T-helper 2 cell treated with Interferon-gamma antibody and Interleukin-4, amounts not matched to agents 5 μg/mL and 100 μg/mL, for 36 hours (primary cell): ENCODE data around the gene C1orf141.
"Not testable (repeated sequence)": the region's sequence is repeated elsewhere in the genome, so short reads cannot be mapped to it uniquely, and the experiment has no call there.

ENCODE experiments used
- DNase-seq: peaks from one replicate; pipeline ENCODE4 v3.0.0; 2021; ENCODE audit warnings: low spot score
- H3K27ac Mint-ChIP-seq: one replicate; pipeline ENCODE4 v1.8.0; 2021; ENCODE audit warnings: mild to moderate bottlenecking, mixed read lengths
- H3K27me3 Mint-ChIP-seq: one replicate; pipeline ENCODE4 v1.8.0; 2021; ENCODE audit warnings: low read depth, mixed read lengths
- H3K36me3 Mint-ChIP-seq: one replicate; pipeline ENCODE4 v1.8.0; 2021; ENCODE audit warnings: low read depth, mixed read lengths
- H3K4me1 Mint-ChIP-seq: one replicate; pipeline ENCODE4 v1.8.0; 2021; ENCODE audit warnings: low read depth, mixed read lengths
- H3K4me3 Mint-ChIP-seq: one replicate; pipeline ENCODE4 v1.8.0; 2022; ENCODE audit warnings: mild to moderate bottlenecking, moderate library complexity, mixed read lengths
- H3K9me3 Mint-ChIP-seq: one replicate; pipeline ENCODE4 v1.8.0; 2021; ENCODE audit warnings: mixed read lengths

Gene C1orf141

DNA sequence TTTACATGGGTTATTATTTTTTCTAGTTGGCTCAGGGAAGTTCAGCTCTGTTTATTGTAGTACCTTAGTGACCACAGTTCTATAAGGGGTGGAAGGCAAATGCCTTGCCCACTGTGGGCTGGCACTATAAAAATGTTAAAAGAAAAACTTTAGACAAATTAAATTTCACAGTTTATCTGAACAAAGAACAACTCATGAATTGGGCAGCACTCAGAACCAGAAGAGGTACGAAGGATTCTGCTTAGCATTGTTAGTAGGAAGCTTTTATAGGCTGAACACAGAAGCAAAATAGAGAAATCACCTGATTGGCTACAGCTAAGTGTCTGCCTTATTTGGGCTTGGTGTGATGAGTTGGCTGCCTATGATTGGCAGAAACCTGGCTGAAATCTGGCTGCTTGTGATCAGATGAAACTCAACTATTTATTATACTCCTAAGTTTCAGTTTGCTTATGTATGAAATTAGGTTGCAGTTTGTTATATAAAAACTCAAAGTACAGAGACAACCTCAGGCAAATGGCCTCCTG lies 45.0 kb downstream of the C1orf141 start:
- no peak overlapping the region for H3K4me3 Mint-ChIP-seq
- H3K27me3 Mint-ChIP-seq = peaks cover 3% of the 10 kb centered on the region
- DNase-seq = no peak
- no peaks in the 10 kb centered on the region for H3K36me3 Mint-ChIP-seq
- no peaks in the 10 kb centered on the region for H3K4me1 Mint-ChIP-seq
- H3K9me3 Mint-ChIP-seq = no peaks in the 10 kb centered on the region
- H3K27ac Mint-ChIP-seq = no peak overlapping the region

DNA sequence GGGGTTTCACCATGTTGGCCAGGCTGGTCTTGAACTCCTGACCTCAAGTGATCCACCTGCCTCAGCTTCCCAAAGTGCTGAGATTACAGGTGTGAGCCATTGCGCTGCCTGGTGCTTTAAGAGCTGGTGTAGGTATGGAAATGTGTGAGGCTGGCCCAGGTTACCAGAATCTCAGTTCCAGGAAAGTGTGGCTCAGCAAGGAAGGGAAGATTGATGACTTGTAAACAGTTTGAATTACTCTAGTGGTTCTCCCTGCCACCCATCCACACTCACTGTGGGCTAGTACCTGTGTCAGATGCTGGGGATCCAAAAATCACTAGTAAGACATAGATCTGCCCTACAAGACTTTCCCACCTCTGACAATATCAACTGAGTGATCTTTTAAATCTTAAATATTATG lies 46.3 kb downstream of the C1orf141 start:
- Mint-ChIP-seq H3K27me3 (peaks cover 2% of the 10 kb centered on the region), H3K36me3 (no peaks in the 10 kb centered on the region), H3K4me3 (no peak overlapping the region), H3K4me1 (no peaks in the 10 kb centered on the region), H3K9me3 (no peaks in the 10 kb centered on the region), H3K27ac (no peak overlapping the region)
- no peak for DNase-seq

DNA sequence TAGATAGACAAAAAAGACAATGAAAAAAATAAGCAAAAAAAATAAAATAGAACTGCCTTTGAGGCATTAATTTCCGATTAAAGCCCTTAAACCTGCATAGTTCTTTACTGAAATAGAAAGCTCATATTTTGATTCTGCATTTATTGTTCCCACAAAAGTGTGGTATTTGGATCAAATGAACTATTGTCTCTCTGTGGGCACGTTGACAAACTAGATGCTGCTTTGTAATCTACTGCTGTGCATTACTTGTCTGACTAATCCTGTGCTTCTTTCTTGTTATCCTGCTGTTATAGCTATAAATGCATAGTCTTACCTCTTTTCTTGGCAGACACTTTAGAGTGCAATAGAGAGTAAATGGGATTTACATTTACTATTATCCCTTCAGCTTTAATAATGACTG lies 49.4 kb downstream of the C1orf141 start:
- no peaks in the 10 kb centered on the region for H3K27me3 Mint-ChIP-seq
- H3K4me1 Mint-ChIP-seq = no peaks in the 10 kb centered on the region
- H3K27ac Mint-ChIP-seq = no peak overlapping the region
- no peaks in the 10 kb centered on the region for H3K9me3 Mint-ChIP-seq
- no peak for DNase-seq
- H3K36me3 Mint-ChIP-seq = no peaks in the 10 kb centered on the region
- no peak overlapping the region for H3K4me3 Mint-ChIP-seq

DNA sequence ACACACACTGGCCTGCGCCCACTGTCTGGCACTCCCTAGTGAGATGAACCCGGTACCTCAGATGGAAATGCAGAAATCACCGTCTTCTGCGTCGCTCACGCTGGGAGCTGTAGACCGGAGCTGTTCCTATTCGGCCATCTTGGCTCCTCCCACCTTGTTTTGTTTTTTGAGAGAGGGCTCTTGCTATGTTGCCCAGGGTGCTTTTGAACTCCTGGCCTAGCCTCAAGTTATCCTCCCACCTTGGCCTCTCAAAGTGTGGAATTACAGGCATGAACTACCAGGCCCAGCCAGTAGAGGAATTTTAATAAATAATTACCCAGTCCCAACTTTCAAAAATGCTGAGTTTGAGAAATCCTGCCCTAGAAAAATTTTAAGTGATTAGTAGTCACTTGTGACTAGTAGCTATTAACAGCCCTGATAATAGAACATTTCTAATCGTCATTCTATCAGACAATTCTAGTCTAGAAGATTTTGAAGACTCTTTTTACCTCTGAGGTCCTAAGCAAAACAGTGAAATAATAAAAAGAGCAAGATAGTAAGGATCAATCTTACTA lies 49.9 kb downstream of the C1orf141 start:
- no peak overlapping the region for H3K27ac Mint-ChIP-seq
- no peak for DNase-seq
- H3K9me3 Mint-ChIP-seq = no peaks in the 10 kb centered on the region
- H3K4me1 Mint-ChIP-seq = no peaks in the 10 kb centered on the region
- H3K27me3 Mint-ChIP-seq = no peaks in the 10 kb centered on the region
- no peak overlapping the region for H3K4me3 Mint-ChIP-seq
- no peaks in the 10 kb centered on the region for H3K36me3 Mint-ChIP-seq

DNA sequence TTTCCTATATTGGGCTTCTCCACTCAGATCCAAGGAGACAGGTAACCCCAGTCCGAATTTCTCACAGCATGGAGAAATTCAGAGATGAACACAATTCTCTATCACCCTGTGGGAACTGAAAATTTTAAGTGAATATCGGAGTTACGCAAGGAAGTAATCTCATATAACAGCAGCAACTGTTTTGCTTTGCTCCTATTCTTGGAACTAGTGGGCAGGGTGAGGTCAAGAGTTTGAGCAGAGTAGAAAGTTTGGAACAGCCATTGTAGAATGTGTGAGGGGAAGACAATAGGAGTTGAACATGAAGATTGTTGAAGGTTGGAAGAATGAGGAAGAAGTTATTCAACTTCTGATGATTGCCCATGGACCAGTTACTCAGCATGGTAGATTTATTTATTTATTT lies 56.5 kb downstream of the C1orf141 start:
- Mint-ChIP-seq H3K4me1 (no peaks in the 10 kb centered on the region), H3K4me3 (no peak overlapping the region), H3K9me3 (no peaks in the 10 kb centered on the region), H3K36me3 (no peaks in the 10 kb centered on the region), H3K27me3 (no peaks in the 10 kb centered on the region), H3K27ac (no peak overlapping the region)
- DNase-seq = no peak

DNA sequence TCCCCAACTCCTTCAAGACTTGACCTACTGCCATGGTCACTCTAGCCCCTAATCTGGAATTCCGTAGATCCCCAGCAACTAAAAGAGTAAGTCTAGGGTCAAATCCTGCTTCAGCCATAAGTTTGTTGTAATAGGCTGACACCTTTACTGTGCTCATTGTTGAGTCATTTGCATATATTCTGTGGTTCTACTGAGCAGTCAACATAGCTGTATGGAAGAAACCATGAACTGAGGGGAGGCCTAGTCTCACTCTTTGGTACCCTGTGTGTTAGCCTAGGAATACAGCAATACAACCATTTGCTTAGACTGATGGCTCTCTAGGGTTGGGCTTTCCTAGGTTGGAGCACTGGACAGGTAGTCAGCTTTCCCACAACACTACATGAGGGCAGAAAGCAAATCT lies 57.2 kb downstream of the C1orf141 start:
- Mint-ChIP-seq H3K9me3 (peaks cover 4% of the 10 kb centered on the region), H3K27ac (no peak overlapping the region), H3K4me3 (no peak overlapping the region), H3K27me3 (no peaks in the 10 kb centered on the region), H3K4me1 (no peaks in the 10 kb centered on the region), H3K36me3 (no peaks in the 10 kb centered on the region)
- DNase-seq = no peak

DNA sequence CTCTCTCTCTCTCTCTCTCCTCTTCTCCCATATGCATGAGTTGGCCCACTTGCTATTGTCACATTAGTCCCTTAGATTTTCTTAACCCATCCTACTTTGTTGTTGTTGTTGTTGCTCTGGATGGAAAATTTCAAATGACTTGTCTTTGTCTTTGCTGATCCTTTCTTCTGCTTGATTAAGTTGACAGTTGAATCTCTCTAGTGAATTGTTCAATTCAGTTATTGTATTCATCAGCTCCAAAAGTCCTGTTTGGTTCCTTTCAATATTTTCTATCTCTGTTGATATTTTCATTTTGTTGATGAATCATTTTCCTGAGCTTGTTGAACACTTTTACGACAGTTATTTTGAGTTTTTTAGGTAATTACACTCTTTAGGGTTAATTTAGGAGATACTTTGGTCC lies 62.0 kb downstream of the C1orf141 start:
- Mint-ChIP-seq H3K4me3 (no peak overlapping the region), H3K27me3 (no peaks in the 10 kb centered on the region), H3K9me3 (peaks cover 25% of the 10 kb centered on the region), H3K27ac (no peak overlapping the region), H3K4me1 (no peaks in the 10 kb centered on the region), H3K36me3 (peaks cover 2% of the 10 kb centered on the region)
- DNase-seq = no peak

DNA sequence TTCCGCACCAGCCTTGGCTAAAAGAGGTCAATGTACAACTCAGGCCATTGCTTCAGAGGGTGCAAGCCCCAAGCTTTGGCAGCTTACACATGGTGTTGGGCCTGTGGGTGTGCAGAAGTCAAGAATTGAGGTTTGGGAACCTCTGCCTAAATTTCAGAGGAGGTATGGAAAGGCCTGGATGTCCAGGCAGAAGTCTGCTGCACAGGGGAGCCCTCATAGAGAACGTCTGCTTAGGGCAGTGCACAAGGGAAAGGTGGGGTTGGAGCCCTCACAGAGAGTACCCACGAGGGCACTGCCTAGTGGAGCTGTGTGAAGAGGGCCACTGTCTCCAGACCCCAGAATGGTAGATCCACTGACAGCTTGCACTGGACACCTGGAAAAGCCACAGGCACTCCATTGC lies 67.1 kb downstream of the C1orf141 start:
- not testable (repeated sequence) for H3K36me3 Mint-ChIP-seq, H3K4me1 Mint-ChIP-seq, H3K27me3 Mint-ChIP-seq, DNase-seq, H3K4me3 Mint-ChIP-seq, H3K27ac Mint-ChIP-seq
- H3K9me3 Mint-ChIP-seq = peaks cover 31% of the 10 kb centered on the region

DNA sequence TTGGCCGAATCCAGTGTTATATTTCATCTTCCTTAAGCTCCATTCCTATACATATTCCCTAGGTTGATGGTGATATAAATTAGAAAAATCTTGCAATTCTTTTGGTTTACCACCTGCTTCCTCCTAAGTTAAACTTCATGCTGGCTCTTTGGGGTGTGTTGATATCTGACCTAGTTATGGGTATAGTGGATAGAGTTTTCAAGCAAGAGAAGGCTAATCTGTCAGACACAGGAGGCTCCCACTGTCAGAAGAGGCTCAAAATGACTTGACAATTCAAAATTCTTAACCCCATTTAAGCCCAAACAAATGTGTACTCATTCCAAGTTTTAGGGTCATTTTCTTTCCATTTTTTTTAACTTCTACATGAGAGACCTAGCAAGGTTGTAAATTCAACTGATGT lies 72.4 kb downstream of the C1orf141 start:
- Mint-ChIP-seq H3K27me3 (peaks cover 15% of the 10 kb centered on the region), H3K4me3 (no peak overlapping the region), H3K9me3 (peaks cover 5% of the 10 kb centered on the region), H3K27ac (no peak overlapping the region), H3K36me3 (no peaks in the 10 kb centered on the region), H3K4me1 (no peaks in the 10 kb centered on the region)
- DNase-seq = no peak

DNA sequence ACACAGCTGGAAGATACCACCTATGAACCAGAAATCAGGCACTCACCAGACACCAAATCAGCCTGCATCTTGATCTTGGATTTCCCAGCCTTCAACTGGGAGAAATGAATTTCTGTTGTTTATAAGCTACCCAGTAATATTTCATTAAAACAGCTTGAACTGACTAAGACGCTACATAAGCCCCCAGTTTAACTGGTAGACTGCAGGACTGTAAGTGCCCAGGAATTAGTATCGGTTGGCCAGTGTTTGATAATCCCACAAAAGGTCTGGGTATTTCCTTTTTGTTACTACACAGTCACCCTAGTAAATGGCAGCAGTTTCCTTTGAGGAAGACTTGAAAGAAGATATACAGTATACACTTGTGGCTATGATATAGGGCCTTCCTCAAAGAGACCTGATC lies 73.5 kb downstream of the C1orf141 start:
- Mint-ChIP-seq H3K4me1 (no peaks in the 10 kb centered on the region), H3K36me3 (no peaks in the 10 kb centered on the region), H3K27me3 (peaks cover 15% of the 10 kb centered on the region), H3K9me3 (no peaks in the 10 kb centered on the region), H3K4me3 (no peak overlapping the region), H3K27ac (no peak overlapping the region)
- no peak for DNase-seq

DNA sequence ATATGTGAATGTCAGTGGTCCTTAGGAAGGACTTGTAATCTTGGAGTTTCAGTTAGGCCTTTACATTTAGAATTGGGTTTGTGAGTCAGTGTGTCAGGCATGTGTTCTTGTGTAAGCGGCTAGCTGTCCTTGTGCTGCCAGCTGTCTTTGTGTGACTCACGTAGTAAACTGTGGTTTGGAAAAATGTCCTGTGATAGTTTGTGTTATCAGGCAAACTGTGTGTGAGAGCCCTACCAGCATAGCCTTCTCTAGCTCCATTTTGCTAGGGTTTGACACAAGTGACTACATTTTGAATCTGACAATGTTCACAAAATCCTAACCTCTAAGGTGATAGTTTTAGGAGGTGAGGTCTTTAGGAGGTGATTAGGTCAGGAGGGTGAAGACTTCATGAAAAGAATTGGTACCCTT lies 74.0 kb downstream of the C1orf141 start:
- H3K27me3 Mint-ChIP-seq = peaks cover 19% of the 10 kb centered on the region
- no peak for DNase-seq
- H3K4me1 Mint-ChIP-seq = no peaks in the 10 kb centered on the region
- H3K36me3 Mint-ChIP-seq = no peaks in the 10 kb centered on the region
- H3K9me3 Mint-ChIP-seq = no peaks in the 10 kb centered on the region
- H3K27ac Mint-ChIP-seq = no peak overlapping the region
- no peak overlapping the region for H3K4me3 Mint-ChIP-seq

DNA sequence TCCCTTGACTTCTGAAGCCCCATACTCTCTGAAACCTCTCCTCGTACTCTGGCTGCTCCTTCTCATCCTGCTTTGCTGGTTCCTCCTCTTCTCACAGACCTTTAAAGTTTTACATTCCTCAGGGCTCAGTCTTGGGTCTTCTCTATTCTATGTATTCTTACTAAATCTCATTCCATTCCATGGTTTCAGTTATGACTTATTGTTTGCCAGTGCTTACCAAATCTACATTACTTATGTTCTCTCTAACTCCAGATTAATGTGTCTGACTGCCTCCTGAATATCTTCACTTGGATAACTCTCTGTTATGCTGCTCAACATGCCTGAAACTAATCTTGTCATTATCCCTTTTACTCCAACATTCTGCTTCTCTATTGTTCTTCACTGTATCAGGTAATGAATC lies 75.4 kb downstream of the C1orf141 start:
- DNase-seq = no peak
- Mint-ChIP-seq H3K4me1 (peaks cover 5% of the 10 kb centered on the region), H3K4me3 (no peak overlapping the region), H3K27ac (no peak overlapping the region), H3K27me3 (peaks cover 12% of the 10 kb centered on the region), H3K36me3 (no peaks in the 10 kb centered on the region), H3K9me3 (no peaks in the 10 kb centered on the region)

DNA sequence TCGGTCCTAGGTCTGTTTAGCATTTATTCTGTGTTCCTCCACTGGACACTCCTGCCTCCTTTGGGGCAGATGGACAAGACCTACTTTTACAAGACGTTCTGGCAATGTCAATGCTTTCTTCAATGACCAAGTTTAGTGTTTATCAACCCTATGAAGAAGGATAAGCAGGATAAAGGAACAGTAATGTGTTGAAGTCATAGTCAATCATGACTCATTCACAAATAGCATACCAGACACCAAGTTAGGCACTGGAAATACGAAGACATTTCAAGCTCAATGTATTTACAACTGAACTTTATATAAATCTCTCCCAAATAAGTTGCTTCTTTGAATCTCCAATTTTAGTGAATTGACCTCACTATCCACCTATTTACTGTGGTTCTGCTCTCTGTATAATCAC lies 76.0 kb downstream of the C1orf141 start:
- peaks cover 6% of the 10 kb centered on the region for H3K4me1 Mint-ChIP-seq
- H3K9me3 Mint-ChIP-seq = no peaks in the 10 kb centered on the region
- H3K4me3 Mint-ChIP-seq = no peak overlapping the region
- no peaks in the 10 kb centered on the region for H3K36me3 Mint-ChIP-seq
- no peak overlapping the region for H3K27ac Mint-ChIP-seq
- no peak for DNase-seq
- peaks cover 12% of the 10 kb centered on the region for H3K27me3 Mint-ChIP-seq

DNA sequence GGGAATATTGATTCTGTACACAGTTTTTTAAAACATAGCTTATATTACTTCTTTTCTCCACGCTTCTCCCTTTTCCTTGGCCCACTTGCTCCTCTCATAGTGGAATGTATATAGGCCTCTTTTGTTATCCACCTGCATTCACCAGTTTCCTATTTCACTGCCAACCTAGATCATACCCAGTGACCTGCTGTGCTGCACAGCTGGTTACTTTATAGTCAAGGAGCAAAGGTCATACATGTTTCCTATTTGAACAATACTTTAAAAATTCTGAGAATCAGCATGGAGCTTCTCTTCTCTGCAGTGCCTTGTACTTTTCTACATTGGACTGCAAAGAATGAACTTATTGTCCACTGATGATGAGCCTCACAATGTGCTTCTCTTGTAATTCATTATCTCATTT lies 76.5 kb downstream of the C1orf141 start:
- Mint-ChIP-seq H3K4me1 (peaks cover 6% of the 10 kb centered on the region), H3K4me3 (no peak overlapping the region), H3K27me3 (peaks cover 12% of the 10 kb centered on the region), H3K36me3 (no peaks in the 10 kb centered on the region), H3K27ac (no peak overlapping the region), H3K9me3 (no peaks in the 10 kb centered on the region)
- no peak for DNase-seq
